GM12891 (cell line): ENCODE measurements around the gene SPART.

ENCODE experiments used
- POLR2A ChIP-seq: IDR thresholded peaks from 2 replicates; pipeline ENCODE4 v1.6.1; 2011; ENCODE audit warnings: low read depth, low read length, control low read depth
- POLR2AphosphoS5 ChIP-seq: IDR thresholded peaks from 2 replicates; pipeline ENCODE4 v1.6.1; 2011; ENCODE audit warnings: low read depth, low read length, control low read depth
- POU2F2 ChIP-seq: IDR thresholded peaks from 2 replicates; pipeline ENCODE4 v1.6.1; 2011; ENCODE audit warnings: low read depth, mild to moderate bottlenecking, control low read depth, low read length, moderate library complexity
- SPI1 ChIP-seq: IDR thresholded peaks from 2 replicates; pipeline ENCODE4 v1.6.1; 2011; ENCODE audit warnings: low read depth, low read length, control low read depth
- TAF1 ChIP-seq: IDR thresholded peaks from 2 replicates; pipeline ENCODE4 v1.6.1; 2011; ENCODE audit warnings: low read depth, low read length, control low read depth

- no peak for TF ChIP-seq POLR2AphosphoS5
- no peak for TF ChIP-seq POLR2A
- TF ChIP-seq TAF1: no peak
- TF ChIP-seq POU2F2: no peak
- TF ChIP-seq SPI1: no peak
Measured at GRCh38 chr13:36339600-36340155, 6.5 kb downstream of the SPART start.
